HG03469 (cell line): ENCODE measurements around the gene ZNF28.
"Not testable (repeated sequence)": the region's sequence is repeated elsewhere in the genome, so short reads cannot be mapped to it uniquely, and the experiment has no call there.

Source experiments
- ATAC-seq: cut with Tn5 transposase; IDR thresholded peaks from one replicate; pipeline ENCODE4 v1.9.1; 2021; ENCODE audit warnings: mild to moderate bottlenecking, moderate library complexity, moderate number of reproducible peaks; ENCODE audit not compliant: unreplicated experiment

ZNF28 gene

DNA sequence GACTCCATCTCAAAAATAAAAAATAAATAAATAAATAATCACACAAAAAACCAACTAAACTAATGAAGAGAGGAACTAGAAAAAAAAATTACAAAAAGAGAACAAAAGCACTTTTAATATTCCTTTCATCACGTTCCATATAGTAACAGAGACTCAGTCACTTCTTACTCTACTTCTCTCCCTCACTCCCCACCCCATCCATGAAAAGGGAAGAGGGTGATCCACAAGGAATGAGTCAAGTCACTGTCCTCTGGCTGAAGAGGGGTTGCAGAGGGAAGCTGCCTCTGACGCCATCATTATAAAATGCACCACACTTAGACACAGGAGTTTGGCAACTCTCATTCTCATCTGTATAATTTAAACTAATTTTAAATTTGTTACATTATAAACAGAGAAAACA is 38.6 kb downstream of the ZNF28 start:
- ATAC-seq = not testable (repeated sequence)

DNA sequence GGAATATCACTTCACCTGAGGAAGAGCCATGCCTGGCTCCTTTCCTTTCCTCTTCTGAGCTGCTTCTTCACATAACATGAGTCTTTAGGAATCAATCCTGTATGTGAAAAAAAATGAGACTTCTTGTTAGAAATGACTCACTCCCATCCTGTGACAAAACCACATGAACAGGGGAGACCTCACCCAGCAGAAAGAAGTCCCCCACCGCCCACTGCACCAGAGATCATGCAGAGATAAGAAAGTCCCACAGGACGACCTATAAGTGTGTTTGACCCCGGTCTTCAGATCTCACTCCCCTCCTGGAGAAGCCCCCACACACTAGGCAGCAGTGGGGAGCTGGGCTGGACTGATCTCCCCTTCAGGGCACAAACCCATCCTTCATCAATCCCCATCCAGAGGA is 42.6 kb downstream of the ZNF28 start:
- ATAC-seq = no peak

GRCh38 chr19:52756447-52756846 is 65.0 kb downstream of the ZNF28 start:
- ATAC-seq = not testable (repeated sequence)

DNA sequence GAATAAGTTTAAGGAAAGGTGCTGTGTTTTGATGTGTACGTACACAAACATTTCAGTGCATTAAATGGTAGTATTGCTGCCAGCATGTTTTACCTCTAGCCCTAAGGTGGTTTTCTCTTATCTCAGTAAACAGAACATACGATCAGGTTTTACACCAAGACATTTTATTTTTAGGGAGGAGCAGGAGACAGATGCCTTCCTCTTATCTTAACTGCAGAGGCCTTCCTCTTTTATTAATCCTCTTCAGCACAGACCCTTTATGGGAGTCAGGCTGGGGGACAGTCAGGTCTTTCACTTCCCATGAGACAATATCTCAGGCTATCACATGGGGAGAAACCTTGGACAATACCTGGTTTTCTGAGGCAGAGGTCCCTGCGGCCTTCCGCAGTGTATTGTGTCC is 71.7 kb downstream of the ZNF28 start:
- ATAC-seq = no peak

GRCh38 chr19:52748336-52748950 is 73.0 kb downstream of the ZNF28 start:
- no peak for ATAC-seq
